NCI-H1436 treated with DMSO at 0.1 percent for 48 hours (cell line): ENCODE data around the gene RPA4.
"Not testable (repeated sequence)": the region's sequence is repeated elsewhere in the genome, so short reads cannot be mapped to it uniquely, and the experiment has no call there.

Source experiments
- DNase-seq: peaks from one replicate; lab custom pipeline; 2025; lab: John Stamatoyannopoulos, UW

Gene RPA4

DNA sequence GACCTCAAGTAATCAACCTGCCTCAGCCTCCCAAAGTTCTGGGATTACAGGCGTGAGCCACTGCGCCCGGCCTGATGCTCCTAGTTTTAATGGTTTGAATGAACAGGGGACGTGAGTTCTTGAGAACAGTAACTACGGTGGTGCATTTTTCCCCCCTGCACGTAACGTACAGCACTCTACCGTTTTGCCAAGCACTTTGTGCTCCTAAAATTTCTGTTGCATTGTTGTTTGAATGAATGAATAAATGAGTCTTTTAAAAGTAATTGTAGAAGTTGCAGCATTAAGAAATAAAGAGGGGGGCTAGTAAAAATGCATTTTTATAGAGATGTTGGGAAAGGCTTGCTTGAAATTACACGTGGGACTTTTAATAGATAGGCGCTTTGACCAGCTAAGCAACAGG is at the start of gene RPA4:
Gene RPA4, plus strand, starts transcription at position 301 of the 400 bp plus-strand sequence. CDS start 403 bp downstream, outside the sequence.
- DNase-seq: no peak

DNA sequence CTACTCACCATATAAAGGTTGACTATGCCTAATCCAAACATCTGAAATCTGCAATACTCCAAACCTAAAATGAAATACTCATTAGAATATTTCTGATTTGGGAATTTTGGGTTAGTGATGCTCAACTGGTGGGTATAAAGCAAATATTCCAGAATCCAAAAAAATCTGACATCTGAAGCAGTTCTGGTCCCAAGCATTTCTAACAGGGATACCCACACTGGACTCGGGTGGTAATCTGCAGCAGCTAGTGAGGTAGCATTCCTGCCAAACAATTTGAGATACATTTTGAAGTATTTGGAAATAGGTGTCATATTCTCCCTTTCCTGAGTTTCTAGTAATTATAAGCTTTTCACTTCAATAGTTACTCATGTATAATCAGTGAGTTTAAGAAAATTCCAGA is 49.6 kb upstream of the RPA4 start:
- DNase-seq: no peak

- DNase-seq: no peak
These were observed 47.9 kb upstream of the RPA4 start for GRCh38 chrX:96835660-96836289.

GRCh38 chrX:96837808-96838207 is 45.9 kb upstream of the RPA4 start:
- DNase-seq: no peak

GRCh38 chrX:96838537-96838936 is 45.2 kb upstream of the RPA4 start:
- DNase-seq: no peak

DNA sequence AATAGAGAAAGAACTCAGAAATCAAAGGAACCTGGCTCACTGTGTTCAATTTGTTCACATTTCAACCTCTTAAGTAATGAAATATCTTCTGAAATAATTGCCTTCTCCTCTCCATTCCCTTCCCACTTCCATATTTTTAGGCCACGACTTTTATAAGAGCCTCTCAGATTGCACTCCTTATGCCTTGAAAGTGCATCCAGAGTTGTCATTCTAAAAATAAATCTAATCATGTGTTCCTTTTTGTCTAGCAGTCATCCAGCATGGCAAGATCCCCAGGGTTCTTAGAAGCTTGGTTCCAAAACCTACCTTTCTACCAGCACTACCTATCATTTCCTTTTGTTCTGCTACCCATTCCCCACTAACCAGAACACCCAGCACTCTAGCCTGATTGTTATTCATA is 42.4 kb upstream of the RPA4 start:
- no peak for DNase-seq

DNA sequence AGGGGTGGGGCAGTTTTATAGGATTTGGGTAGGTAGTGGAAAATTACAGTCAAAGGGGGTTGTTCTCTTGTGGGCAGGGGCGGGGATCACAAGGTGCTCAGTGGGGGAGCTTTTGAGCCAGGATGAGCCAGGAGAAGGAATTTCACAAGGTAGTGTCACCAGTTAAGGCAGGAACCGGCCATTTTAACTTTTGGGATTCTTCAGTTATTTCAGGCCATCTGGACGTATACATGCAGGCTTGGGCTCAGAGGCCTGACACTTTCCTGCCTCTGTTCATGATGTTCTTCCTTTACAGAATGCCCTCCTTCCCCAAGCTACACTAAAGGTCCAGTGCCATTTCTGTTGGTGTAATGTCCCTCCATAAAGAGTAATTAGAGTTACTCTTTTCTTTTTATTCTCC is 41.8 kb upstream of the RPA4 start:
- not testable (repeated sequence) for DNase-seq

- no peak for DNase-seq
These were observed 40.1 kb upstream of the RPA4 start for GRCh38 chrX:96843566-96843965.

GRCh38 chrX:96846841-96847240 is 36.9 kb upstream of the RPA4 start:
- no peak for DNase-seq

DNA sequence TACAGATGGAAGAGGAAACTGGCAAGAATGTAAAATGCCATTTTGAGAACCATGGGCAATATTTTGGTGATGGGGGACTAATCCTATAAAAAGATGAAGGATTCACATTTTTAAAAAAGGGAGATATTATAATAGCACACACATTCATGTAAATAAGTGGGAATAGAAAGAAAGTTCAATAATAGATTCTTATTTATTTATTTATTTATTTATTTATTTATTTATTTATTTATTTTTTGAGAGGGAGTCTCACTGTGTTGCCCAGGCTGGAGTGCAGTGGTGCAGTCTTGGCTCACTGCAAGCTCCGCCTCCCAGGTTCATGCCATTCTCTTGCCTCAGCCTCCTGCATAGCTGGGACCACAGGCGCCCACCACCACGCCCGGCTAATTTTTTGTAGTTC is 24.3 kb upstream of the RPA4 start:
- DNase-seq: not testable (repeated sequence)

DNA sequence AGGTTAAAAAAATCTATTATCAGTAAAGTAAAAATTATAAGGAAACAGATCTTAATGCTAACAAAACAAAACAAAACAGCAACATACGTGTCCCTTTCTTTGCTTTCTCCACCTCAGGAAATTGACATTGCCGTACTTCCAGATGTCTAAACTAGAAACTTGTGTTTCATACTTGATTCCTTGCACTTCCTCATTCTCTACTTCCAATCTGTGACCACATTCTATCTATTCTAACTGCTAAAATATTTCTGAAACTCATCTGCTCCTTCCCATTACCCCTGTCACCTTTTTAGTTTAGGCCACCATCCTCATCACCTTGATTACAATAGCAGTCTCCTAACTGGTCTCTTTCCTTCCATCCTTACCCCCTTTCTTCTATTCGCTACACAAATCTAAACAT is 22.5 kb upstream of the RPA4 start:
- no peak for DNase-seq

- DNase-seq: no peak
These were observed 22.0 kb upstream of the RPA4 start for GRCh38 chrX:96861661-96862060.

DNA sequence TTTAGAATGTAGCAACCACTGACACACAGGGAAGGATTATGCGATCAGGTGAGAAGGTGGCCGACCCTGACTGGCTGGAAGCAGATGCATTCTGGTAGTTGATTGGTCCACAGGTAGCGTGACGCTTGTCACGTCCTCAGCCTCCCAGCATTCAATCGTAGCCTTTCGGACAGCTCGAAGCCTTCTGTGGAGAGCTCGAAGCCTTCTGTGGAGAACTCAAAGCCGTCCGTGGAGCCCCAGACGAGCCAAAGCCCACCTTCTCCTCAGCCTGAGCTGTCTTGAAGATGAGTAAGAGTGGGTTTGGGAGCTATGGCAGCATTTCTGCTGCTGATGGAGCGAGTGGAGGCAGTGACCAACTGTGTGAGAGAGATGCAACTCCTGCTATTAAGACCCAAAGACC is 319 bp downstream of the RPA4 start:
- DNase-seq: no peak

GRCh38 chrX:96889726-96890125 is 6.0 kb downstream of the RPA4 start:
- no peak for DNase-seq

GRCh38 chrX:96906741-96907140 is 23.0 kb downstream of the RPA4 start:
- DNase-seq: no peak

DNA sequence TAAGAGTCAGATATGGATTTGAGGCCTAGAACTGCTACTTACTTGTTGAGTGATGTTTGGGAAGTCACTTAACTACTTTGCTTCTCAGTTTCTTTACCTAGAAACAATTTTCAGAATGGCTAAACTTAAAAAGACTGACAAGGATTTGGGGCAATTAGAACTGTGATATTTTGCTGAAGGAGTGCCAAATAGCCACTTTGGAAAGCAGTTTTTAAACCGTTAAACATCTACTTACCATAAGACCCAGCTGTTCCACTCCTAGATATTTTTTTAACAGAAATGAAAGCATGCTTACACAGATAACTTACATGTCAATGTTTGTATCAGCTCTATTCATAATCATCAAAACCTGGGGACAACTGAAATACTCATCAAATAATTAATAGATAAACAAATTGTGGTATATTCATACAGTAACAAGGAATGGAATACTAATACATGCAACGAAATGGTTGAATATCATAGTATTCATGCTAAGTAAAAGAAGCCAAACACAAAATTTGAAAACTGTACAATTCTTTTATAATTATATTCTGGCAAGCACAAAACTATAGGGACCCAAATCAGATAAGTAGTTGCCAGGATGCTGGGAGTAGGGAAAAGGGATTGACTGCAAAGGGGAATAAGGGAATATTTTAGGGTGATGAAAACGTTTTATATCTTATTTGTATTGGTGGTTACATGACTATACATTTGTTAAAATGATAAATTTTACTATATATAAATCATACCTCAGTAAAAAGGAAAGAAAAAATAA is 24.0 kb downstream of the RPA4 start:
- no peak for DNase-seq

DNA sequence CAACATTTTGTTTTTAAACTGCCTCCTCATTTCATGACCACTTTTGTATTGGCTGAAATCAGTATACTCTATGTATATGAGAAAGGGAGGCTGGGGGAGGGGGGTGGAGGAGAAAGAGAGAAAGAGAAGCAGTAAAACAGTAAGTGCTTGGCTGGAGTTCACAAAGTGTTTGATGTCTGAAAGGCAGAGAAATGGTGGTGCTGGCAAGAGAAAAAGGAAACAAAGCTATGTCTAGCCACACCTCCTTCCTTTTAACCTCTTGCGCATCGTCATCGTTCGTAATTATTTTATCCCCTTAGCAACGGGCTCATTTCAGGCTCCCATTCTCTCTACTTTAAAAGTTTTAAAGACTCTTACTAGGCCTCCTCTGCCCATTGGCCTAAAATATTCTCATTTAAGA is 25.6 kb downstream of the RPA4 start:
- no peak for DNase-seq

DNA sequence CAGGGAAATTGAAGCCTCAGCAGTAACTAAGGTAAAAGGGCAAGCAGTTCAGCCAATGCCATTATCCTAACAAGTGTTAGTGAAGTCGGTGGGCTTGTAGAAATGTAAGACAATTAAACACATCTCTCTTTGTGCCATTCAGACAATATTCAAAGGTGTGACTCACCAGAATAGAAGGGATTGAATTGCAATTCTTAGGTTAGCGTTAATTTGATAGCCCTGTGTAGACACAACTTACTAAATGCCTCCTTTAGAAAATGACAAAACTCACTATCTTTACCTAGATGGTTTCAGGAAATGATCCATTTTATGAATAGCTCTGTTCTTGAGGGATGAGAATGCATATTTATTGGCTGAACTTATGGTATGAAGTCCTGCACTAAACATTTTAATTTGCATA is 35.2 kb downstream of the RPA4 start:
- no peak for DNase-seq

DNA sequence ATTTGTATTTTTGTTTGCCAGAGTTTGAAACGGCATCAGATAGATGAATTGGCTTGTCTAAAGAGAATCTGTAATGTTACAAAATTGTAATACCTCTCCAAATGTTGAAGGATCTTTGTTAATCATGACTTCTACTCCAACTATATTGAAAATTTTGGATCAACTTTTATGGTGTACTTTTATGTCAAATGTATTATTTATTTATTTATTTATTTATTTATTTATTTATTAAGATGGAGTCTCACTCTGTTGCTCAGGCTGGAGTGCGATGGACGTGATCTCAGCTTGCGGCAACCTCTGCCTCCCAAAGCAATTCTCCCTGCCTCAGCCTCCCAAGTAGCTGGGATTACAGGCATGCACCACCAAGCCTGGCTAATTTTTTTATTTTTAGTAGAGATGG is 36.0 kb downstream of the RPA4 start:
- DNase-seq: no peak

DNA sequence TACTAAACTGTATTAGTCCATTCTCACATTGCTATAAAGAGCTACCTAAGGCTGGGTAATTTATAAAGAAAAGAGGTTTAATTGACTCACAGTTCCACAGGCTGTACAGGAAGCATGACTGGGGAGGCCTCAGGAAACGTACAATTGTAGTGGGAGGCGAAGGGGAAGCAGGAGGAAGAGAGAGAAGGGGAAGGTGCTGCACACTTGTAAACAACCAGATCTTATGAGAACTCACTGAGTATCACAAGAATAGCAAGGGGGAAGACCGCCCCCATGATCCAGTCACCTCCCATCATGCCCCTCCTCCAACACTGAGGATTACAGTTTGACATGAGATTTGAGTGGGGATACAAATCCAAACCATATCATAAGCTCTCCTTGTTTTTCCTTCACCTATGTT is 40.9 kb downstream of the RPA4 start:
- DNase-seq: no peak

GRCh38 chrX:96929036-96929435 is 45.3 kb downstream of the RPA4 start:
- DNase-seq: no peak
